H1 (cell line): ENCODE data around the gene C2CD4A. TPM values are rescaled to one million over a fixed set of nuclear protein-coding genes. Genes with fewer than 3 reads are reported as not detected.

ENCODE experiments used
- BACH1 ChIP-seq: IDR thresholded peaks from 2 replicates; pipeline ENCODE4 v1.6.1; 2012; ENCODE audit warnings: low read length, improper control_type of control experiment
- CHD7 ChIP-seq: fragments of 300-600 bp; sonication (generic); IDR thresholded peaks from 2 replicates; pipeline ENCODE4 v1.7.1; 2012; ENCODE audit warnings: low read length, moderate library complexity, mild to moderate bottlenecking, inconsistent platforms; ENCODE audit not compliant: insufficient replicate concordance
- FOSL1 ChIP-seq: IDR thresholded peaks from 2 replicates; pipeline ENCODE4 v1.6.1; 2011; ENCODE audit warnings: mild to moderate bottlenecking, low read depth, low read length, moderate library complexity; ENCODE audit not compliant: insufficient read depth
- HDAC6 ChIP-seq: IDR thresholded peaks from one replicate; pipeline ENCODE4 v1.7.1; 2012; ENCODE audit warnings: low read depth, mild to moderate bottlenecking, inconsistent platforms, low read length, moderate library complexity
- JUND ChIP-seq: IDR thresholded peaks from 2 replicates; pipeline ENCODE4 v1.6.1; 2011; ENCODE audit warnings: mild to moderate bottlenecking, improper control_type of control experiment, low read length
- KDM4A ChIP-seq: IDR thresholded peaks from one replicate; pipeline ENCODE4 v1.7.1; 2012; ENCODE audit warnings: low read depth, mild to moderate bottlenecking, moderate library complexity, low read length, inconsistent platforms; ENCODE audit not compliant: severe bottlenecking
- MAX ChIP-seq: IDR thresholded peaks from 2 replicates; pipeline ENCODE4 v1.6.1; 2012; ENCODE audit warnings: inconsistent platforms
- RNF2 ChIP-seq: fragments of 200-900, 300-1000 bp; sonication (generic); IDR thresholded peaks from 2 replicates; pipeline ENCODE4 v1.7.1; 2016; ENCODE audit warnings: borderline replicate concordance, low read depth, mild to moderate bottlenecking, antibody characterized with exemption, low read length; ENCODE audit not compliant: poor library complexity, severe bottlenecking; ENCODE audit errors: missing control alignments
- SAP30 ChIP-seq: fragments of 300-600 bp; sonication (generic); IDR thresholded peaks from 2 replicates; pipeline ENCODE4 v1.7.1; 2012; ENCODE audit warnings: low read length, moderate library complexity, mild to moderate bottlenecking, inconsistent platforms; ENCODE audit not compliant: insufficient read depth, insufficient replicate concordance
- SIX5 ChIP-seq: IDR thresholded peaks from 2 replicates; pipeline ENCODE4 v1.6.1; 2011; ENCODE audit warnings: mild to moderate bottlenecking, low read depth, low read length
- SUZ12 ChIP-seq: fragments of 200-600 bp; sonication (generic); IDR thresholded peaks from 2 replicates; pipeline ENCODE4 v1.6.1; 2012; ENCODE audit warnings: mild to moderate bottlenecking, inconsistent platforms, low read length, moderate library complexity, mixed read lengths
- TAF1 ChIP-seq: IDR thresholded peaks from 2 replicates; pipeline ENCODE4 v1.6.1; 2011; ENCODE audit warnings: mild to moderate bottlenecking, low read depth, low read length
- polyA plus RNA-seq, 7 experiments: library from polyadenylated mRNA; depleted of rRNA in 3 of 7; stranded (reverse) in 5 of 7; unstranded in 2 of 7; fragments of >200 nt in 5 of 7; fragments of 200-250 nt in 2 of 7; gene quantifications; 1 replicate in 5 of 7; 2 replicates in 1 of 7; 4 replicates in 1 of 7; pipeline versions ENCODE4 v1.2.1 to v1.2.3, GENCODE V29; 2011 to 2013; ENCODE audit warnings: missing spikeins in 2 of 7, mixed read lengths in 2 of 7
- total RNA-seq: library from RNA; stranded (reverse); fragmentation: NEBNext Ultra II Directional; extraction: Animal tissue kit (Norgen Biotek cat#: 25700); gene quantifications from 2 replicates; pipeline ENCODE4 v1.2.1, GENCODE V29; 2021

The C2CD4A gene
- total and polyA plus RNA-seq, 2 of the 8 experiments (the other 6 are each of a cell fraction or from before 2014, with no cell fraction given) = not detected

GRCh38 chr15:62106096-62106495 is 39.3 kb downstream of the C2CD4A start (continued):
- TF ChIP-seq CHD7 (no peak), SIX5 (no peak), TAF1 (no peak), SAP30 (no peak), BACH1 (no peak), JUND (no peak), SUZ12 (no peak), HDAC6 (no peak), RNF2 (no peak), FOSL1 (no peak), KDM4A (no peak), MAX (no peak)
